GM19372 (cell line): ENCODE data around the gene ERMP1.
"Not testable (repeated sequence)": the region's sequence is repeated elsewhere in the genome, so short reads cannot be mapped to it uniquely, and the experiment has no call there.

Experiments used
- ATAC-seq: cut with Tn5 transposase; IDR thresholded peaks from one replicate; pipeline ENCODE4 v1.9.1; 2021; ENCODE audit warnings: mild to moderate bottlenecking, low read depth, moderate library complexity; ENCODE audit not compliant: unreplicated experiment

Gene ERMP1

GRCh38 chr9:5832538-5833529, at the start of gene ERMP1:
ERMP1 (minus strand) TSS chr9:5833117; CDS start chr9:5833027, 90 bp downstream.
- peak; percentile 76 for ATAC-seq

GRCh38 chr9:5882244-5883012, 49.5 kb upstream of the ERMP1 start:
- ATAC-seq, result not testable (repeated sequence)

- no peak for ATAC-seq
Observed at GRCh38 chr9:5879419-5880181, 46.7 kb upstream of the ERMP1 start.

GRCh38 chr9:5876711-5877110, 43.8 kb upstream of the ERMP1 start:
- no peak for ATAC-seq

GRCh38 chr9:5876026-5876425, 43.1 kb upstream of the ERMP1 start:
- ATAC-seq, result no peak

- no peak for ATAC-seq
Observed at GRCh38 chr9:5874048-5874447, 41.1 kb upstream of the ERMP1 start.

GRCh38 chr9:5873439-5873838, 40.5 kb upstream of the ERMP1 start:
- no peak for ATAC-seq

GRCh38 chr9:5872511-5872910, 39.6 kb upstream of the ERMP1 start:
- ATAC-seq, result no peak

GRCh38 chr9:5871785-5872184, 38.9 kb upstream of the ERMP1 start:
- no peak for ATAC-seq

- ATAC-seq, result no peak
Observed at GRCh38 chr9:5870691-5871090, 37.8 kb upstream of the ERMP1 start.

- ATAC-seq, result no peak
Observed at GRCh38 chr9:5870020-5870339, 37.1 kb upstream of the ERMP1 start.

- no peak for ATAC-seq
Observed at GRCh38 chr9:5869315-5870019, 36.5 kb upstream of the ERMP1 start.

GRCh38 chr9:5868235-5868634, 35.3 kb upstream of the ERMP1 start:
- no peak for ATAC-seq

GRCh38 chr9:5866685-5867084, 33.8 kb upstream of the ERMP1 start:
- no peak for ATAC-seq

- no peak for ATAC-seq
Observed at GRCh38 chr9:5866272-5866671, 33.4 kb upstream of the ERMP1 start.

GRCh38 chr9:5864446-5864845, 31.5 kb upstream of the ERMP1 start:
- ATAC-seq, result no peak

GRCh38 chr9:5863092-5863746, 30.3 kb upstream of the ERMP1 start:
- no peak for ATAC-seq

GRCh38 chr9:5858833-5859232, 25.9 kb upstream of the ERMP1 start:
- ATAC-seq, result no peak

- ATAC-seq, result no peak
Observed at GRCh38 chr9:5857928-5858327, 25.0 kb upstream of the ERMP1 start.
